ENCODE data around the gene PLCB1. TPM values are rescaled to one million over a fixed set of nuclear protein-coding genes. Genes with fewer than 3 reads are reported as not detected.

PLCB1 gene
- total RNA-seq, 1 donor from 2014 or later = 37.4 TPM

GRCh38 chr20:8116067-8116811 is 15.8 kb upstream of the PLCB1 start:
- no peaks in the 10 kb centered on the region for H3K27me3 Mint-ChIP-seq (ENCODE audit: unreplicated experiment)
- no peaks in the 10 kb centered on the region for H3K36me3 Mint-ChIP-seq (ENCODE audit: unreplicated experiment)
- no peak for TF ChIP-seq CTCF (IDR thresholded peaks at IDR 0.05; ENCODE audit: partially characterized antibody, unreplicated experiment)
- no peaks in the 10 kb centered on the region for H3K9me3 Mint-ChIP-seq (ENCODE audit: unreplicated experiment)
- H3K27ac Mint-ChIP-seq (ENCODE audit: unreplicated experiment) = no peak overlapping the region
- no peak for DNase-seq
- no peaks in the 10 kb centered on the region for H3K4me1 Mint-ChIP-seq (ENCODE audit: low read depth, unreplicated experiment)
- no peak overlapping the region for H3K4me3 Mint-ChIP-seq (ENCODE audit: unreplicated experiment)

GRCh38 chr20:8117636-8118035 is 14.4 kb upstream of the PLCB1 start:
- Mint-ChIP-seq H3K9me3 (ENCODE audit: unreplicated experiment) (no peaks in the 10 kb centered on the region), H3K27ac (ENCODE audit: unreplicated experiment) (no peak overlapping the region), H3K4me3 (ENCODE audit: unreplicated experiment) (no peak overlapping the region), H3K4me1 (ENCODE audit: low read depth, unreplicated experiment) (no peaks in the 10 kb centered on the region), H3K36me3 (ENCODE audit: unreplicated experiment) (no peaks in the 10 kb centered on the region), H3K27me3 (ENCODE audit: unreplicated experiment) (no peaks in the 10 kb centered on the region)
- no peak for DNase-seq
- TF ChIP-seq CTCF (IDR thresholded peaks at IDR 0.05; ENCODE audit: partially characterized antibody, unreplicated experiment) = no peak

- no peaks in the 10 kb centered on the region for H3K36me3 Mint-ChIP-seq (ENCODE audit: unreplicated experiment)
- H3K27me3 Mint-ChIP-seq (ENCODE audit: unreplicated experiment) = no peaks in the 10 kb centered on the region
- no peak overlapping the region for H3K4me3 Mint-ChIP-seq (ENCODE audit: unreplicated experiment)
- no peak for TF ChIP-seq CTCF (IDR thresholded peaks at IDR 0.05; ENCODE audit: partially characterized antibody, unreplicated experiment)
- H3K4me1 Mint-ChIP-seq (ENCODE audit: low read depth, unreplicated experiment) = no peaks in the 10 kb centered on the region
- H3K9me3 Mint-ChIP-seq (ENCODE audit: unreplicated experiment) = no peaks in the 10 kb centered on the region
- no peak overlapping the region for H3K27ac Mint-ChIP-seq (ENCODE audit: unreplicated experiment)
- no peak for DNase-seq
Observed at GRCh38 chr20:8118039-8118438, 14.0 kb upstream of the PLCB1 start.

GRCh38 chr20:8118760-8119159 is 13.3 kb upstream of the PLCB1 start:
- Mint-ChIP-seq H3K9me3 (ENCODE audit: unreplicated experiment) (no peaks in the 10 kb centered on the region), H3K36me3 (ENCODE audit: unreplicated experiment) (no peaks in the 10 kb centered on the region), H3K4me1 (ENCODE audit: low read depth, unreplicated experiment) (no peaks in the 10 kb centered on the region), H3K27ac (ENCODE audit: unreplicated experiment) (no peak overlapping the region), H3K27me3 (ENCODE audit: unreplicated experiment) (no peaks in the 10 kb centered on the region), H3K4me3 (ENCODE audit: unreplicated experiment) (no peak overlapping the region)
- TF ChIP-seq CTCF (IDR thresholded peaks at IDR 0.05; ENCODE audit: partially characterized antibody, unreplicated experiment) = no peak
- DNase-seq = no peak

GRCh38 chr20:8121666-8122065 is 10.4 kb upstream of the PLCB1 start:
- Mint-ChIP-seq H3K9me3 (ENCODE audit: unreplicated experiment) (no peaks in the 10 kb centered on the region), H3K27ac (ENCODE audit: unreplicated experiment) (no peak overlapping the region), H3K36me3 (ENCODE audit: unreplicated experiment) (no peaks in the 10 kb centered on the region), H3K4me3 (ENCODE audit: unreplicated experiment) (no peak overlapping the region), H3K4me1 (ENCODE audit: low read depth, unreplicated experiment) (no peaks in the 10 kb centered on the region), H3K27me3 (ENCODE audit: unreplicated experiment) (no peaks in the 10 kb centered on the region)
- no peak for DNase-seq
- no peak for TF ChIP-seq CTCF (IDR thresholded peaks at IDR 0.05; ENCODE audit: partially characterized antibody, unreplicated experiment)
